Neural cell (in vitro differentiated cells): ENCODE data around the gene ITPR2.

Experiments used
- CTCF ChIP-seq: fragments of 450-650 bp; IDR thresholded peaks from 2 replicates; pipeline ENCODE4 v1.5.1; 2014; ENCODE audit warnings: antibody characterized with exemption, mild to moderate bottlenecking, moderate library complexity; ENCODE audit not compliant: poor library complexity, severe bottlenecking
- EP300 ChIP-seq: fragments of 450-650 bp; conservative IDR thresholded peaks from 2 replicates; pipeline ENCODE4 v1.6.1; 2014; ENCODE audit warnings: antibody characterized with exemption, mild to moderate bottlenecking, moderate library complexity; ENCODE audit not compliant: poor library complexity, severe bottlenecking
- EZH2 ChIP-seq: fragments of 200-600, 300-800 bp; shearing (Covaris generic), sonication (generic); IDR thresholded peaks from 2 replicates; pipeline ENCODE4 v1.6.1; 2014; ENCODE audit warnings: antibody characterized with exemption, low read length, borderline replicate concordance, mild to moderate bottlenecking; ENCODE audit not compliant: insufficient read depth, poor library complexity, severe bottlenecking
- RAD21 ChIP-seq: fragments of 450-650 bp; conservative IDR thresholded peaks from 2 replicates; pipeline ENCODE4 v1.6.1; 2014; ENCODE audit warnings: antibody characterized with exemption, mild to moderate bottlenecking, moderate library complexity
- TAF1 ChIP-seq: IDR thresholded peaks from 2 replicates; pipeline ENCODE4 v1.6.1; 2012; ENCODE audit warnings: low read depth

GRCh38 chr12:26499979-26500640, 332.9 kb downstream of the ITPR2 start:
- no peak for TF ChIP-seq RAD21
- TF ChIP-seq CTCF = no peak
- TF ChIP-seq EZH2 = no peak
- TF ChIP-seq TAF1 = no peak
- no peak for TF ChIP-seq EP300
